ENCODE data around the gene TEP1.
"Not testable (repeated sequence)": the region's sequence is repeated elsewhere in the genome, so short reads cannot be mapped to it uniquely, and the experiment has no call there.

TEP1 gene

DNA sequence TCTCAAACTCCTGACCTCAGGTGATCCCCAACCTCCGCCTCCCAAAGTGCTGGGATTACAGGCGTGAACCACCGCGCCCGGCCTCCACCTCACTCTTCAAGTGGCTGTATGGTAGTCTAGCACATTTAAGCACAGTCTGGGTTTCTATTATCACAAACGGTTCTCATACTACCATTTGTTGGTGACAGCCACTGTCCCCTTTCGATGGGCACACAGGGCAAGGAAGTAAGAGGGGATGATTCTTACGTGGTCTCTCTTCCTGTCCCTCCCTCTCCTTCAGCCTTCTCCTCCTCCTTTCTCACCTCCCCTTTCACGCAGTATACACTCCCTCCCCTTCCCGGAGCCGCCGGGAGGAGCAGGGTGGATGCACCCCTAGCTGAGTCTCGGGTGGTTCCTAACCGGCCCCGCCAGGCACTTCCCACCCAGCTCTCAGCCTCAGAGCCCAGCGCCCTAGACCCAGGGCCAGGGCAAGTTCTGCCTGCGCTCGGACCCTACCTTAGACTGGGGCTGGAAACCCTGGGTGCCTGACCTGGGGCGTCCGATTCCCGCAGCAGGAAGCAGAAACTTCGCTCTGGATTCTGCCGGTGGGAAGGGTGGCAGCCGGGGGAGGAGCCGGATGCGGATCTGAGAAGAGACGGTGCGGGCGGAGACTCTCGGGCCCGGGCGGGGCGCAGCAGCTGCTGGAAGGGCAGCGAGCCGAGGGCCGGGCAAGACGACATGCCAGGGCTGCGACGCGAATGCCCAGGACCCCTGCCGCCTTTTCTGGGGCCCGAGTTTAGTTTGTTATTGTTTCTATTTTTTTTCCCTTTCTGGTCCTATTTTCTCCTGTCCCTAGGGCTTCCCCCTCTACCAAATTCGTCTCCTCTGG, at the start of gene TEP1:
TEP1 (minus strand) TSS at position 626 of the 868 bp plus-strand sequence. CDS start 5,062 bp downstream, outside the sequence.
- DNase-seq = peak; percentile 68

DNA sequence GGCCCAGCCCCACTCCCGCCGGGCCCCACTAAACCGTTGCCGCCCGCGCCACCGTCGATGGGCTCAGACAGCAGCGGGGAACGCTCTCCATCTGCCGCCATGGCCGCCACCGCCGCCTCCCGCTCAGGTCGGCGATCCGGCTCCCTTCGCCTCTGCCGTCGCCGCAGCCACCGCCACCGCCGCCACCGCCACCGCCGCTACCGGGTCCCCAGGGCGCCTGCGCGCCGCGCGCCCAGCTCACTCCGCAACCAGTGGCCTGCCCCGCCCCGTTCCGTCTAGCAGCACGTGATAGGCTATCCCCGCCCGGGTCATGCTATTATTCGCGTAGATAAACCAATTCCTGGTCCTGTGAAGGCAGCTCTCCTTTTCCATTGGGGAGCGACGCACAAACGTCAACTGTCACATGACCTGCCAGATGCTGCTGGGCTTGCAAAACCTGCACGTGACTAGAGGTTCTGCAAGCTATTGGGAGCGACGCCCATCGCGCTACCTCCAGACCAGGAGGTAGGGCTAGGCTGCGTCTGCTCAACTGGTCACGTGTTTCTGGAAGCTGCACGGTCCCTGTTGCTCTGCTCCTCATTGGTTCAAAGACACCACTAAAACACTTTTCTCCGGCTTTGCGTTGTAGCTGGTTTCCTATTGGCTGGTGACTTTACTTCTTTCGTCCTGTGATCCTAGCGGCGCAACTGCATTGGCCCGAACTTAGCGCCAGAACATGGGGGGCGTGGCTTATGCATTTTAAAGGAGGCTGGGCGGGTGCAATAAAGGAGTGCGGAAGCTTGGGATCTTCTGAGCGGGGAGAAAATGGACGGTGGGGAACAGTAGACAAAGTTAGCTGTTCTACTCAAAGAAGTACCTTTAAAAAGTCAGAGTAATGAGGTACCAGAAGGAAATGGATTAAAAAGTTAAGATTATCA, 48.2 kb upstream of the TEP1 start, which contains the start of gene PIP4P1:
PIP4P1 (minus strand) TSS at position 210 of the 917 bp plus-strand sequence; CDS start at position 101, 109 bp downstream.
- peak; percentile 100 for DNase-seq

- DNase-seq = no peak
Observed at GRCh38 chr14:20460458-20461224, 47.3 kb upstream of the TEP1 start.

DNA sequence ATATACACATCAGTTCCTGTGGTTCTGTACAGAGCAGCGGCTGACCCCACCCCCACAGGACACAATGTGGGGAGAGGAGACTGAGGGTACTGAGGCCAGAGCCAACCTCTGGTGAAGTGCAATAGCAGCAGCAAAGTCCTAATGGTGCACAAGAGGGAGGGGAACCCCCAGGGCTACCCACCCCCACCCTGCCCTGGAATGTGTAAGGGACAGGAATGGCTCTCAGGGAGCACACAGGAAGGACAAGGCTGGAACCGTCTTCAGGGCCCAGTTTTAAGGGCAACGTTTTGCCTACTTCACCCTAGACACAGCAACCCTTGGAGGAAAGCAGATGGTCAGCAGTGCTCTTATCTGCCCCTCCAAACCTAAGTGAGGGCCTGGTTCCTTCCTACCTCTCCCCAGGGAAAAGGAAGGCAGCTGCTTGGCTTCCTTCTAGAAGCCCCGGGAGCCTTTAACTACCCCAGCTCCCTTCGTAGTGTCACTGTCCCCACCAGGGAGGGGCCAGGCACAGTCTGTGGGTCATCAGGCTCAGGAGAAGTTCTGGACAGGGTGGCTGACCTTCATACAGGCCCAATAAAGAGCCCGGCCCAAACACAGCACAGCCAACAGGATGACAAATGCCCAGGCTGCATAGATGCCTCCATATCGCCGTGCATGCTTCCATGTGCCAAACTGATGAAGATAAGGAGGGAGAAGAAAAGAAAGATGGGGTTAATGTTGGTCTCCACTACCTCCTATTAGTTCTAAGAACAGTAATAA, 44.9 kb upstream of the TEP1 start:
- DNase-seq = no peak

DNA sequence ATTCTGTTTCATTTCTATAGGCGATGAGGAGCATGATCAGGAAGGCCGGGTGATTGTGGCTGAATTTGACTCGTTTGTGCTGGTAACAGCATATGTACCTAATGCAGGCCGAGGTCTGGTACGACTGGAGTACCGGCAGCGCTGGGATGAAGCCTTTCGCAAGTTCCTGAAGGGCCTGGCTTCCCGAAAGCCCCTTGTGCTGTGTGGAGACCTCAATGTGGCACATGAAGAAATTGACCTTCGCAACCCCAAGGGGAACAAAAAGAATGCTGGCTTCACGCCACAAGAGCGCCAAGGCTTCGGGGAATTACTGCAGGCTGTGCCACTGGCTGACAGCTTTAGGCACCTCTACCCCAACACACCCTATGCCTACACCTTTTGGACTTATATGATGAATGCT, 43.7 kb upstream of the TEP1 start:
- no peak for DNase-seq

DNA sequence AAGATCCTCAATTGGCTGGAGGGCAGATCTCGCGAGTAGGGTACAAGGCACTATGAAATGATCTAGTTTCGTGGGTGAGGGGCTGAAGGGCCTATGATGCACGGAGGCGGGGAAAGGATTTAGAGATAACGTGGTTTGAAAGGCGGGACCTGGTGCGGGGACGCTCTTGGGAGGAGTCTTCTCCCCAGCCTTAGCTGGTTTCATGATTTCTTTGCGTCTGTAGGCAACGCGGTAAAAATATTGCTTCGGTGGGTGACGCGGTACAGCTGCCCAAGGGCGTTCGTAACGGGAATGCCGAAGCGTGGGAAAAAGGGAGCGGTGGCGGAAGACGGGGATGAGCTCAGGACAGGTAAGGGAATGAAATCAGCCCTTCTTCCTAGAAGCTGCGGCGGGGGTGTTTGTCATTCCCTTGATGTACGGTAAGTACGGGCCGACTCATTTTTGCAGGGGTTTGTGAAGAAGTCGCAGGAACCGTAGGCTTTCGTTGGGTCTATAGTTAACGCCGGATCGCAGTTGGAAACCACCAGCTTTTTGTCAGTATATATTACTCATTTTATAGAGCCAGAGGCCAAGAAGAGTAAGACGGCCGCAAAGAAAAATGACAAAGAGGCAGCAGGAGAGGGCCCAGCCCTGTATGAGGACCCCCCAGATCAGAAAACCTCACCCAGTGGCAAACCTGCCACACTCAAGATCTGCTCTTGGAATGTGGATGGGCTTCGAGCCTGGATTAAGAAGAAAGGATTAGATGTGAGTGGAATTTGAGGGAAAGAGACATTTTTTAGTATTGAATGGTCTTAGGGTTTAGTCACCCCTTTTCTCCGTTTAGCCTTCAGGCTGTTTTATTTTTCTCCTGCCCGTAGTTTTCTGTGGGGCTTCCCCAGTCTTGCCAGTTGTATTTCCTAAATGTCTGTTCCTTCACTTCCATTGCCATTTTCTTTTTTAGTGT, 42.3 kb upstream of the TEP1 start:
- no peak for DNase-seq

DNA sequence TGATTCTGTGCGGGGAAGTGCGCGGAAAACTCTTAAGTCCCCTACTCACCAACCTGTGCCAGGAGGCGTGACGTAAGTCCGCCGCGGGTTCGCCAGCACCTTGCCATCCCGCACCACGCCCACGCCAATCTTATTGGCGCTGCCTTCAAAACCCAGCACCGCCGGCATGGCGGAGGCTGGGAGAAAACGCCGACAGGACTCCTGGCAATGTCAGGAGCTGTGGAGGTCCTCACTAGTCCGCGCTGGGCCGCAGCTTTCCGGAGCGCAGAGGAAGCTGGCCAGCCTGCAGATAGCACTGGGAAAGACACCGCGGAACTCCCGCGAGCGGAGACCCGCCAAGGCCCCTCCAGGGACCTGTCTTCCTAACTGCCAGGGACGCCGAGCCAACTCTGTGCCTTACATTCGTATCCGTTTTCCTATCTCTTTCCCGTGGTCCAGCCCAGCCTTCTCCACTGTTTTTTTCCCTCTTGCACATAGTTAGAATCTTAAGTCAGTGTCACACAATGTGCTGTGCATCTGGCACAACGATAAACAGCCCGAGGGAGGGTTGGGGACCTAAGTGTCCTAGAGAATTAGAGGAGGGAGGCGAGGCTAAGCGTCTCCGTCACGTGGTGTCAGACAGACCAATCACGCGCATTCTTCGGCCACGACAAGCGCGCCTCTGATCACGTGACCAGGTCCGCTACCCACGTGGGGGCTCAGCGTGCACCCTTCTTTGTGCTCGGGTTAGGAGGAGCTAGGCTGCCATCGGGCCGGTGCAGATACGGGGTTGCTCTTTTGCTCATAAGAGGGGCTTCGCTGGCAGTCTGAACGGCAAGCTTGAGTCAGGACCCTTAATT, 41.4 kb upstream of the TEP1 start, which contains the start of the genes APEX1 and OSGEP:
APEX1 (plus strand) TSS at position 711 of the 839 bp plus-strand sequence. CDS start 420 bp downstream, outside the sequence.
OSGEP (minus strand) TSS at position 297 of the 839 bp plus-strand sequence; CDS start at position 168, 129 bp downstream.
- DNase-seq = peak; percentile 99

GRCh38 chr14:20452831-20453230, 39.5 kb upstream of the TEP1 start:
- DNase-seq = not testable (repeated sequence)

GRCh38 chr14:20446889-20447288, 33.6 kb upstream of the TEP1 start:
- no peak for DNase-seq

DNA sequence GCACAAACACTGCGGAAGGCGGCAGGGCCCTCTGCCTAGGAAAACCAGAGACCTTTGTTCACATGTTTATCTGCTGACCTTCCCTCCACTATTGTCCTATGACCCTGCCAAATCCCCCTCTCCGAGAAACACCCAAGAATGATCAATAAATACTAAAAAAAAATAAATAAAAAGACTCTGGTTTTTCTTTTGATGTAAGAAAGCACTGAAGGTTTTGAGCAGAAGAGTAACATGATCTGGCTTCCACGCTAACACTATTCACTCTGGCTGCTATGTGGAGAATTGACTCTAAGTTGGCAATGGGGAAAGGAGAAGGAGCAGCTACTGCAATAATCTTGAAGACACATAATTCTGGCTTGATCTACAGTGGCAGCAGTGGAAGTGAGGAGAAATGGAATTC, 30.3 kb upstream of the TEP1 start:
- DNase-seq = not testable (repeated sequence)

DNA sequence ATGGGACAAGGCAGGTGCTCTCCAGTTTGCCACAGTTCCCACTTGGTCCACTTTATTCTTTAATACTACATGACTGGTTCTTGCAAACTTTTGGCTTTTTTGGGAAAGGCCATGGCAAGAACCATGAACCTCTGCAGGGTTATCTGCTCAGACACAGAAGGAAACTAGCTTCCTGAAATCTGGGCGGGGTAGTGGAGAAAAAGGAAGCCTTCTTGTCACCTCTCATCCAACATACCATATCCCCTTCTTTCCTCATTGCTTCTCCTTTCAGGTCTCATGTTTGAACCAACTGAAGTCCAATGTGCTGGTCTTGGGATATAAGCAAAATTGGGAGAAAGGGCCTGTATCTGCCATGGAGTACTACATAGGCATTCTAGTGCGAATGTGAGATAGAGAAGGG, 28.2 kb upstream of the TEP1 start:
- peak; percentile 73 for DNase-seq

- DNase-seq = peak; percentile 61
Observed at GRCh38 chr14:20440882-20441281, 27.6 kb upstream of the TEP1 start.

DNA sequence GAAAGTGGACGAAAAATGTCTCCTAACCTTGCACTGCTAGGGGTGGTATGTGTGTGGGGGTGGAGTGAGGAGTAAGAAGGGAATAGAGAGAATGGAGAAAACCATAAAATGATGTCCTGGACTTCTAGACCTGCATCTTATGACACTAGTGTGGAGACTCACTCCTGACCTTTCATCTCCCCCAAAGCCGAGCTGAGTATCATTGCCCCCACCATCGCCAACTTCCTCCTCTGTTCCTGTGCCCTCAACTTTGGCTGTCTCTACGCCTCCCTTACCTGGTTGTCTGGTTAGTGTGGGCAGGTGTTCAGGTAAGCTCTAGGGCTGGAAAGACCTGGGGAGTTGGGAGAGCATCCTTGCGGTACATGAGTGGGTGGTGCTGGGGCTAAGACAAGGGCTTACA, 27.2 kb upstream of the TEP1 start:
- DNase-seq = no peak

- DNase-seq = no peak
Observed at GRCh38 chr14:20438664-20439063, 25.4 kb upstream of the TEP1 start.

GRCh38 chr14:20436363-20436755, 23.1 kb upstream of the TEP1 start:
- DNase-seq = no peak

DNA sequence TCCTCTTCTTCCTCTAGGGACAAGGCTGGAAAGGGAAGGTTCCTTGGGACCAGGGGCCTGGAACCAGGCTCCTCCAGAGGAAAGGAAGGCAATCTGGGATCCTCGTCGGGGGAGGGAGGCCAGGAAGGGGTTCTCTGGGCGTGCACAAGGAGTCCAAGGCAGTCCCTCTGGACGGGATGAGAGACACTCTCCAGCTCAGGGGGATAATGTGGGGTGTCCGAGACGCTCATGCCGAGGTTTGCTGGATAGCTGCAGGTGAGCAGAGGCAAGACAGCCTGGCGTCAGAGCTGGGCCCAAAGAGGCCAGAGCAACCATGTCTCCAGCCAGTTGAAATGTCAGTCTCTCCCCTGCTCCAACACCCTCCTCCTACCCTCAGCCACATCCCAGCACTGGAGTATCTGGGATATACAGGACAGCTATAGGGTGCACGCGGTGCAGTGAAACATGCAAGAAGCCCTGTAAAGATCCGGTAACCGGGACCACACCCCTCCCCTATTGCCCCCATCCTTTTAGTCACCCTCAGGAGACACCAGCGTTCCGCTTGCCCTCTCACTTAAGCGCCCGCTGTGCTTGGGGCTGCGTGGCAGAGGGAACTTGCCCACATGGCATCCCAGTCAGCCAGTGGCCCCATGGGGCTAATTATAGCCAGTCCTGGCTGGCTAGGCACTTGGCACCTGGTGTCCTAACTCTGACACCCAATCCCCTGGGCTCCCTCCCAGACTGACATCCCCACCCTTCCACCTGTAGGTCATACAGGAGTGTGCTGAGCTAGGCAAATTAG, 22.5 kb upstream of the TEP1 start, which contains the start of gene KLHL33:
KLHL33 (minus strand) TSS at position 585 of the 781 bp plus-strand sequence; CDS start at position 230, 355 bp downstream.
- no peak for DNase-seq

GRCh38 chr14:20434701-20435581, 21.6 kb upstream of the TEP1 start:
- no peak for DNase-seq
